SH-SY5Y (cell line): Measurements from ENCODE around the gene MAP3K20.

Experiments used
- GATA2 ChIP-seq: IDR thresholded peaks from 2 replicates; pipeline ENCODE4 v1.6.1; 2011; ENCODE audit warnings: mild to moderate bottlenecking, low read depth, low read length
- GATA3 ChIP-seq: IDR thresholded peaks from 2 replicates; pipeline ENCODE4 v1.6.1; 2011; ENCODE audit warnings: low read depth, mild to moderate bottlenecking, low read length, moderate library complexity

DNA sequence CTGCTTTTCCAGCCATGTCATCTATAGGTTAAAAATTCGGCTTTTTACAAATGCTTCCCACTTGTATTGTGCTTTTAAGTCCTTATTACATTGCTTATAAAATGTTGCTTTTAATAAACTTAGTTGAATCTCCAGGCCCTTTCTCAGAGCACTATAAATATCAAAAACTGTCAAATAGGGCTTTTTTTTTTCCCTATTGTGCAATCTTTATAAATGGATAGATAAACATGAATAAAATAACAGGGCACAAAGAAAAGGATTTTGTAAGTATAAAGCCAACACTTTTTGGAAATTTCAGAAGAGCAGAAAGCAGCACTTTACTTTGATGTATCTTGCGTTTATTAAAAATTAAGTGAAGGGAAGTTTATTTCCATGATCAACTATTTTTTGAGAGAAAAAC, 171.5 kb downstream of the MAP3K20 start:
- TF ChIP-seq GATA2 (no peak), GATA3 (no peak)
